GM12864 (cell line): ENCODE data around the gene XCL1.
A peak's percentile ranks its signal among the peaks of the same experiment; 100 is the strongest.
"Not testable (repeated sequence)": the region's sequence is repeated elsewhere in the genome, so short reads cannot be mapped to it uniquely, and the experiment has no call there.

Experiments
- DNase-seq: peaks from one replicate; pipeline ENCODE4 v3.0.0-alpha.2; 2011; ENCODE audit warnings: low read depth
- H3K4me3 ChIP-seq: 2 replicates; pipeline ENCODE4 v1.5.1; 2011; ENCODE audit warnings: mild to moderate bottlenecking, low read depth, low read length, control low read depth
- CTCF ChIP-seq: IDR thresholded peaks from 2 replicates; pipeline ENCODE4 v1.5.1; 2011; ENCODE audit warnings: low read depth, mild to moderate bottlenecking, moderate library complexity, low read length, control low read depth, inconsistent platforms; ENCODE audit errors: missing control alignments

XCL1 gene

DNA sequence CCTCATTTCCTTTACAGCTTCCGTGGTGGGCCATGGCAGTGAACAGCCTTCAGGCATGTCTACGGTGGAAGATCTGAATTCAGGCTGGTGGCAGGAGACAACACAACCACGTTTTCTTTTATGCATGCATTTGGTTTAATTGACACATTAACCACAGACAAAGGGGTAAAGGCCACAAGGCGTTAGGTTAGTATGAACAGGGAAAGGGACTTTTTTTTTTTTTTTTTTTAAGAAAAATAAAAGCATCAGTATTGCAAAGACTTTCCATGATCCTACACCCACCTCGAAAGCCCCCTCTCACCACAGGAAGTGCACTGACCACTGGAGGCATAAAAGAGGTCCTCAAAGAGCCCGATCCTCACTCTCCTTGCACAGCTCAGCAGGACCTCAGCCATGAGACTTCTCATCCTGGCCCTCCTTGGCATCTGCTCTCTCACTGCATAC is at the start of gene XCL1:
TSS of gene XCL1 (plus strand) at position 361 of the 444 bp plus-strand sequence. CDS start at position 394, 33 bp downstream.
- not testable (repeated sequence) for DNase-seq, H3K4me3 ChIP-seq

GRCh38 chr1:168529518-168529917 is 46.9 kb upstream of the XCL1 start:
- no peak for DNase-seq
- no peak for TF ChIP-seq CTCF

DNA sequence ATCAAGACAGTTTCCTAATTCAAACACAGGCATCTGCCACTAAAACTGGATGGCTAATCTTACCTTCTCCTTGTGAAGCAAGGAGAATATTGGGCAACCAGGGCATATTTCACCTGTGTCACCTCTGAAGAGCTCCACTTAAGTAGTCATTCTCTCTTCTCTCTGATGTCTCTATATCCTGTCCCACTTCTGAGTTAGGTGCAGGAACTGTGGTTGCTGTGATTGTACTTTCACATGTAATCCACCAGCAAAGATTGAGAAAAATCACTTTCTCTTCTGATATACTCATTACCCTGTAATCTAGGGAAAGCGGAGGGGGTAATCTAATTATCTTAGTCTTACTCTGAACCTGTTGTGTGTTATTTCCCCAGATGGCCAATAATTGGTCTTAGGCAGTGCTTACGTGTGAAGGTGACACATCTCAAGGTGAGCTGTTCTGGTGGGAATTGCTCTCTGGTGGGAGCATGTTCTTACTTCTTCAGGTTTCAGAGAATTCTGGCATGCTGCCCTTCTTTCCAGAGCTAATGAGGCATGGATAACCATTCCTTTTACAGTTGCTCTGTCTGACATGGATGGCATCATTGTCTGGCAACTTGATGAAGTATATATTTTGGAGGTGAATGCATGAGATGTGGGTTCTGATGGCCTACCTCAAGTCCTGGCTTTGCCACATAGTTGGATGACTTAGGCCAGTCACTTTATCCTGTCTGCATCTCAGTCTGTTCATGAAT is 44.6 kb upstream of the XCL1 start:
- TF ChIP-seq CTCF: no peak
- no peak for DNase-seq

More at GRCh38 chr1:168529518-168529917, 46.9 kb upstream of the XCL1 start:
- no peak overlapping the region for H3K4me3 ChIP-seq

GRCh38 chr1:168535536-168535935 is 40.9 kb upstream of the XCL1 start:
- no peak for TF ChIP-seq CTCF
- H3K4me3 ChIP-seq: no peak overlapping the region
- no peak for DNase-seq

More for the DNA sequence above, 44.6 kb upstream of the XCL1 start:
- H3K4me3 ChIP-seq: no peak overlapping the region

- H3K4me3 ChIP-seq, DNase-seq: not testable (repeated sequence)
These were observed 35.6 kb upstream of the XCL1 start for GRCh38 chr1:168540798-168541197.

DNA sequence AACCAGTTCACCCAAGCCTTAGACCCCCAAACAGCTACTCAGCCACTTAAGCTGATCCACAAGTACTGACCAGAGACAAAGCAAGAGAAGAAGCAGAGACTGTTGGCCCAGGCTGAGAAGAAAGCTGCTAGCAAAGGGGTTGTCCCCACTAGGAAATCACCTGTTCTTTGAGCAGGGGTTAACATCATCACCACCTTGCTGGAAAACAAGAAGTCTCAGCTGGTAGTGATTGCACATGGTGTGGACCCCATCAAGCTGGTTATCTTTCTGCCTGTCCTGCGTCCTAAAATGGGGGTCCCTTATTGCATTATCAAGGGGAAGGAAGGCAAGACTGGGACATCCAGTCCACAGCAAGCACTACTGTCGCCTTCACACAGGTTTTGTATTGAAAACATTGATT is 33.4 kb upstream of the XCL1 start:
- H3K4me3 ChIP-seq, DNase-seq: not testable (repeated sequence)

- not testable (repeated sequence) for DNase-seq, H3K4me3 ChIP-seq
These were observed 32.4 kb upstream of the XCL1 start, which contains the start of gene XCL2 for GRCh38 chr1:168543840-168544498. TSS of gene XCL2 (minus strand) at chr1:168543997. CDS start at chr1:168543964, 33 bp downstream.

DNA sequence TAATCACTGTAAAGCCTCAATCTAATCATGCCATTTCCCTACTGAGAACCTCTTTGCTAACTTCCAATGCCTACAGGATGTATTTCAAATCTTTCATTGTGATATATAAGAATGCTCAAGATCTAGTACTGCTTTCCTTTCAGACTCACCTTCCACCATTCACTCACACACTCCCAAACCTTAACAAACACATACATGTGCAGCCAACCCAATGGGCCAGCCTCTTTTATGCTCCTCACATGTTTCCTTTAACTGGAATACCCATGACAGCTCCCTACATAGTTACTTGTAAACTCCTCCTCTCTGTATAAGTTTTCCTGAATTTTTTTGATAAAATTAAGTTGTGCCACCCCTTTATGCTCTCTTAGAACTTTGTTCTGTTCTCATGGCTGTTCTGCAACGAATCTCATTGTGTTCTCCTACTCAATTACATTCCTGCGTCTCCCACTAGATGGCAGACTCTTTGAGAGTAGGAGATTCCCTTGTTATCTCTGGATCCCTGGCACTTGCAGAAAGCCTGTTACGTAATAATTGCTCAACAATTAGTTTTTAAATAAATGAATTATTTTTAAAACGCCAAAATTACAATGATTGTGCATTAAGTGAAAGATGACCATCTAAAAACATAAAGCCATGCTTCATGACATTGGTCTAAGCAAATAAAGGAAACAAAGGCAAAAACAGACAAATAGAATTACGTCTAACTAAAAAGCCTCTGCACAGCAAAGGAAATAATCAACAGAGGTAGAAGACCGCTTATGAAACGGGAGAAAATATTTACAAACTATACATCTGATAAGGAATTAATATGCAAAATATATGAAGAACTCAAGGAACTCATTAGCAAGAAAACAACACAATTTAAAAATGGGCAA is 30.5 kb upstream of the XCL1 start:
- not testable (repeated sequence) for DNase-seq, H3K4me3 ChIP-seq
- TF ChIP-seq CTCF: peak; percentile 31

DNA sequence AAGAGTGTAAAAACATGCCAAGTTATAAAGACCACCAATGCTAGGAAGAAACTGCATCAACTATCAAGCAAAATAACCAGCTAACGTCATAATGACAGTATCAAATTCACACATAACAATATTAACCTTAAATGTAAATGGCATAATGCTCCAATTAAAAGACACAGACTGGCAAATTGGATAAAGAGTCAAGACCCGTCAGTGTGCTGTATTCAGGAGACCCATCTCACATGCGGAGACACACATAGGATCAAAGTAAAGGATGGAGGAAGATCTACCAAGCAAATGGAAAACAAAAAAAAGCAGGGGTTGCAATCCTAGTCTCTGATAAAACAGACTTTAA is 29.9 kb upstream of the XCL1 start:
- H3K4me3 ChIP-seq: not testable (repeated sequence)

More for the DNA sequence above, 29.9 kb upstream of the XCL1 start:
- not testable (repeated sequence) for DNase-seq
